Esophagus squamous epithelium (tissue), 4 donors: ENCODE data around the gene GLIS2.
A peak's percentile ranks its signal among the peaks of the same experiment; 100 is the strongest.

ENCODE experiments used
- CTCF ChIP-seq, 6 experiments: fragments of 450-650 bp in 4 of 6; fragments of 200-600 bp in 2 of 6; sonication (generic) in 2 of 6; IDR thresholded peaks; one replicate each; pipeline ENCODE4 v1.5.1; 2016 to 2019; ENCODE audit warnings: antibody characterized with exemption in 6 of 6, mild to moderate bottlenecking in 4 of 6, moderate library complexity in 4 of 6
- POLR2A ChIP-seq, 4 donors: fragments of 450-650 bp; IDR thresholded peaks; one replicate each; pipeline ENCODE4 v1.6.1; 2017; ENCODE audit warnings: antibody characterized with exemption in 4 of 4, mild to moderate bottlenecking in 4 of 4, moderate library complexity in 3 of 4

- peak in 1 of 6 experiments; percentile 13 for TF ChIP-seq CTCF (IDR thresholded peaks at IDR 0.05)
- peak in 2 of 4 donors; percentile 56 to 71 for TF ChIP-seq POLR2A (IDR thresholded peaks at IDR 0.05)
These were observed 44.4 kb upstream of the GLIS2 start for GRCh38 chr16:4271176-4272113.
